ENCODE measurements around the gene ENTREP1. TPM values are rescaled to one million over a fixed set of nuclear protein-coding genes. Genes with fewer than 3 reads are reported as not detected.

ENTREP1 gene
- total RNA-seq, 1 experiment from 2014 or later = 21.3 TPM

GRCh38 chr9:69319324-69320025 is 5.5 kb upstream of the ENTREP1 start:
- Histone ChIP-seq H3K4me2 (ENCODE audit: insufficient read depth, insufficient read length, low read length) (no peak overlapping the region), H3K4me1 (ENCODE audit: insufficient read depth, low read length) (peaks cover 9% of the 10 kb centered on the region; the same call in 1 of the 2 replicates), H2BK15ac (ENCODE audit: low read depth, low read length) (no peak overlapping the region), H3T11ph (ENCODE audit: low read length) (no peak overlapping the region), H3K79me1 (ENCODE audit: insufficient read depth, low read depth, low read length, poor library complexity, severe bottlenecking) (no peaks in the 10 kb centered on the region), H2BK120ac (ENCODE audit: low read depth, low read length, poor library complexity, severe bottlenecking) (no peak overlapping the region), H3K18ac (ENCODE audit: insufficient read length, low read depth, low read length) (no peak overlapping the region), H4K91ac (ENCODE audit: insufficient read length, low read depth, low read length) (no peak overlapping the region), H3K23ac (ENCODE audit: insufficient read length, low read depth, low read length) (no peak overlapping the region), H3K56ac (ENCODE audit: insufficient read length, low read depth, low read length) (no peak overlapping the region), H3K14ac (ENCODE audit: insufficient read depth, low read length) (no peak overlapping the region), H3K27me3 (ENCODE audit: insufficient read depth, low read length) (no peaks in the 10 kb centered on the region), H2BK5ac (ENCODE audit: insufficient read length, low read length) (no peak overlapping the region), H4K5ac (ENCODE audit: insufficient read length, low read depth, low read length) (no peak overlapping the region), H2AK5ac (ENCODE audit: insufficient read length, low read length) (no peak overlapping the region), H2BK12ac (ENCODE audit: insufficient read length, low read depth, low read length) (no peak overlapping the region), H4K20me1 (ENCODE audit: control insufficient read depth, insufficient read depth, insufficient read length) (no peaks in the 10 kb centered on the region), H3K79me2 (ENCODE audit: insufficient read depth, low read length) (no peaks in the 10 kb centered on the region), H4K8ac (replicated peaks; ENCODE audit: insufficient read length, low read depth, low read length) (no peak overlapping the region), H3K23me2 (ENCODE audit: insufficient read length, low read depth, low read length, poor library complexity, severe bottlenecking) (no peaks in the 10 kb centered on the region), H2BK20ac (ENCODE audit: low read depth, low read length, poor library complexity, severe bottlenecking) (no peak overlapping the region), H3K9me3 (ENCODE audit: control insufficient read depth, low read depth, low read length) (no peaks in the 10 kb centered on the region), H2AFZ (ENCODE audit: low read length) (no peak overlapping the region), H3K27ac (ENCODE audit: insufficient read length, low read depth, low read length) (no peak overlapping the region), H3K4ac (ENCODE audit: low read depth, low read length) (no peak overlapping the region), H3K9ac (ENCODE audit: extremely low read depth, insufficient read length, low read length) (no peak overlapping the region)
- TF ChIP-seq CTCF (conservative IDR thresholded peaks at IDR 0.05) = no peak
- H3K9me3 Mint-ChIP-seq = peaks cover 4 to 18% of the 10 kb centered on the region in 2 experiments; a peak in 4 of 5 replicates
- H3K36me3 Mint-ChIP-seq (ENCODE audit: insufficient read depth in 1 of 3, low read depth in 3 of 3) = peaks cover 2 to 4% (median 3%) of the 10 kb centered on the region in 3 experiments; a peak in 6 of 7 replicates
- H3K27me3 Mint-ChIP-seq (ENCODE audit: low read depth) = peaks cover 16% of the 10 kb centered on the region
- peaks cover 26 to 36% of the 10 kb centered on the region in 2 experiments for H3K4me1 Mint-ChIP-seq
- DNase-seq = no peak
- no peak overlapping the region; a peak in 1 of 7 replicates for H3K27ac Mint-ChIP-seq
- H3K4me3 Mint-ChIP-seq = no peak overlapping the region
- WGBS (ENCODE audit: extremely low coverage, insufficient read length, low lambda C conversion rate) = no CpG with 5 or more reads among the region's 6 CpGs
